Dermis blood vessel endothelial cell (primary cell): Measurements from ENCODE around the gene SIM1. TPM values are rescaled to one million over a fixed set of nuclear protein-coding genes. Genes with fewer than 3 reads are reported as not detected.

Experiments used
- DNase-seq: peaks from one replicate; pipeline ENCODE4 v3.0.0; 2010
- total RNA-seq: library from RNA; depleted of rRNA; stranded (reverse); fragments of >200 nt; gene quantifications from 2 replicates; pipeline ENCODE4 v1.2.3, GENCODE V29; 2014

The SIM1 gene, protein sequence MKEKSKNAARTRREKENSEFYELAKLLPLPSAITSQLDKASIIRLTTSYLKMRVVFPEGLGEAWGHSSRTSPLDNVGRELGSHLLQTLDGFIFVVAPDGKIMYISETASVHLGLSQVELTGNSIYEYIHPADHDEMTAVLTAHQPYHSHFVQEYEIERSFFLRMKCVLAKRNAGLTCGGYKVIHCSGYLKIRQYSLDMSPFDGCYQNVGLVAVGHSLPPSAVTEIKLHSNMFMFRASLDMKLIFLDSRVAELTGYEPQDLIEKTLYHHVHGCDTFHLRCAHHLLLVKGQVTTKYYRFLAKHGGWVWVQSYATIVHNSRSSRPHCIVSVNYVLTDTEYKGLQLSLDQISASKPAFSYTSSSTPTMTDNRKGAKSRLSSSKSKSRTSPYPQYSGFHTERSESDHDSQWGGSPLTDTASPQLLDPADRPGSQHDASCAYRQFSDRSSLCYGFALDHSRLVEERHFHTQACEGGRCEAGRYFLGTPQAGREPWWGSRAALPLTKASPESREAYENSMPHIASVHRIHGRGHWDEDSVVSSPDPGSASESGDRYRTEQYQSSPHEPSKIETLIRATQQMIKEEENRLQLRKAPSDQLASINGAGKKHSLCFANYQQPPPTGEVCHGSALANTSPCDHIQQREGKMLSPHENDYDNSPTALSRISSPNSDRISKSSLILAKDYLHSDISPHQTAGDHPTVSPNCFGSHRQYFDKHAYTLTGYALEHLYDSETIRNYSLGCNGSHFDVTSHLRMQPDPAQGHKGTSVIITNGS
- total RNA-seq, result 0.09 and 0.17 TPM in 2 replicates

DNA sequence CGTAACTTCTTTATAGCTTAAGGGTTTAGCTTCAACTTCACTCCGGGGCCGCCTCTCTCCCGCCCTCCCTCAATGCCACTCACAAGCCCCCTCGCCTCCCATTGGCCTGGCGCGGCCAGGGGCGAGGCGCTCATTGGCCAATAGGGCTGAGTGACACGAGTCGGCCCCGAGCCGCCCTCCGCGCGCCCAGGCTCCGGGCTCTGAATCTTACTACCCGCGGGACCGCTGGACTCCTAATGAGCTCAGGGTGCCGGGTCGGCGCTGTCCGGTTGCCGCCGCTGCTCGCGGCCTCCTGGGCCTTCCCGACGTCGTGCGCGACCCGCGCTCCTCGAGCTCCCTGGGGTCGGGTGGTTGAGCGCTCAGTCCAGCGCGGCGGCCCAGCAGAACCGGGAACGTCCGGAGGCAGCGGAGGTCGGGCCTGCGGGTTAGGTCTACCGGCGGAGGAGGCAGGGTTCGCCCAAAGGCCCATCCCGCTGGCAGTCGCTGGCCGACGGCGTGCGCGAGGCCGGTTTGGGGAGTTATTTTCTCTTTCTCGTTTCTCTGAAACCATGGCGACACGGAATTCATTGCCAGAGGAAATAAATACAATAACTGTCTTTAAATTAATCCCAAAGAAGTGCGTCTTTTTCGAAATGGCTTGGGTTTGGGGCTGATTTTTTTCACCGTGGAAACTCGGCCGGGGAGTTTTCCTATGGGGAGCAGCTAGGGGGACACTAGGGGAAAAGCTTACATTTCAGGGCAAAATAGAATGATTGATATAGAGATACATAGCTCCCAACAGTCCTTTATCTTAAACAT is at the start of gene SIM1:
Gene SIM1, minus strand, starts transcription at position 19 of the 798 bp plus-strand sequence. CDS start 1,453 bp downstream, outside the sequence.
- DNase-seq, result peak; percentile 93

DNA sequence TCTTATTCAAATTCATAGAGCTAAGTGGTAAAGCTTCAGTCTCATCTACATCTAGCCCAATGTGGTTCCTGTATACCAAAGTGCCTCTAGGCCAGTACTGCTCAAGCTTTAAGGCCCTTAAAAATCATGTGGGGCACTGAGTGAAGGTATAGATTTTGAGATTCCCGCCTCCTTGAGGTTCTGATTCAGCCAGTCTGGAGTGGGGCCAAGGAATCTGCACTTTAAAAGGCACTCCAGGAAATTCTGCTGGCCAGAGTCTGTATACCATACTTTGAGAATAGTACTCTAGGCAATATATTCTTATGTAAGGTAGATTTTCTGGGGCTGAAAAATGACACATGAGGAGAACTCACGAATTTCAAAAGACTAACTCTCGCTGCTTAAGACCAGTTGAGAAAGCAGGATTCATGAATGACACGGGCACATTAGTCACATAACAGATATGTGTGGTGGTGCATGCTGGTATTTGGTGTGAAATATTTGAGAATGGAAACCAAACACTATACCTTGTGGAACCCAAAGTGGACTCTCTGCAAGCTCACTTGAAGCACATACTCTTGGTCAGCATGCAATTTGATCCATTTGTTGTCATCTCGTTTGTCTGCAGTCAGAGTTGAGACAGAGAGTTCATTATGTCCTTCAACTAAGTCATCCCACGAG is 47.6 kb upstream of the SIM1 start:
- DNase-seq, result no peak

DNA sequence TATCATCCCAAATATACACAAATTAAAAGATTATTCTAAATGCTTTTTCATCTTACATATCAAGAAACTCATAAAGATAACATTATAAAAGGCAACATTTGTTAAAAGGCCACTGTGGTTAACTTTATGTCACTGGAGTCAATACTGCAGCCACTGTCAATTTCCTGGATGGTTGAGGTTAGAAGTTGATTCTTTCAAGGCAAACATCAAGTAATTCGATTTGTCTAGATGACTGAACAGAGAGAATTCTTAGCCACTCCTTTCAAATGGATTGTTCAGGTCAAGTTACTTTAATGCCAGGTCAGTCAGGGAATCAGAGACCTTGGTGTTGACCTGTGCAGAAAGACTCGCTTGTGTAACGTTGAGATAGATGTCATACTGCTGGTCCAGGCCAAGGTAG is 44.4 kb upstream of the SIM1 start:
- DNase-seq, result no peak

DNA sequence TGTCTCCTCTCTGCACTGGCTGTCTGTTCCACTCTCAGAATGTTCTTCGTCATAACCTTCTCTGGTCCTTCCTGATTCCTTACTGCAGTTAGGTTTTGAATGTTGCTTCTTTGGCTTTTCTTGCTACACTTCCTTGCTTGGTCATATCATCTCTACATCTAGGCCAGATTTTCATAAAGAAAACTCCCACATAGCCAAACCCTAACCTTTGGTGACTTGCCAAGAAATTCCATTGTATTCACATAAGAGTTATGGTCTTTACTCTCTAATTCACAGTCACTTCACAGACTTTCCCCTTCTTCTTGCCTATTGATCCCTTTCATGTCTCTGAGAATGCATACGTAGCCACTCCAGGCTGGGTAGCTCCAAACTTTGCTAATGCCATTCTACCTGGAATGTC is 41.9 kb upstream of the SIM1 start:
- DNase-seq, result peak; percentile 49

DNA sequence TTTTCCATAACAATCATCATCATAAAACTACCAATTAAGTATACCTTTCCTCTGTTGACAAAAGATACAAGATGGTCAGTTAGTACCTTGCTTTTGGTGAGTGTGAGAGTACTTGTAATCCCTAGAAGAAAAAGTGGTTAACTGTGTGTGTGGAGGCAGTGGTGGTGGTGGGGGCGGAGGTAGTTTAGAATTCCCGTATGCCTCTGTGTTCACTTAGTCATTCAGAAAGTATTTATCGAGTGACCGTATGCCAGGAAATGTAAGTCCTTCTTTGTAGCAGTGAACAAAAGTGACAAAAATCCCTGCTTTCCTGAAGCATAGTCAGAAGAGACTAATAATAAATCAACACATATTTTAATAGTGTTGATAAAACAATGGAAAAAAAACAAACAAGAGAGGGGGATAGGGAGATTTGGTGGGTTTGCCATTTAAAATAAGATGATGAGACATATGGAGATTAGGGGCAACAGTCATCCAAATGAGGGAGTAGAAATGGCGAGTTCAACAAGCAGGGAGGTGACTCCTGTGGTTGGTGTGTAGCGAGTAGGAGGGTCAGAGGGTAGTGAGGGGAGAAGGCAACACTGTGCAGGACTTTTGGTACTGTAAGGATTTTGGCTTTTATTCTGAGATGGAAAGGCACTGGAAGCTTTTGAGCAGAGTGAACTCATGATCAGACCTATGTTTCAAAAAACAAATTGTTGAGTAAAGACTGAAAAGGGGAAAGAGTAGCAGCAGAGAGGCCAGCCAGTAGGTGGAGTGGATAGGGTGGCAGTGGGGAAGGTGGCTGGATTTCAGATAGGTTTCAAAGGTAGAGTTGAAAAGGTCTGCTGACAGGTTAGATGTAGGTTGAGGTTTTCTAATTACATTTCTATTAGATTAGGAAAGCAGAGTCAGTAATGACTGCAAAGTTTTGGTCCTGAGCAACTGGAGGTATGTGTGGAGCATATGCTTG is 40.3 kb upstream of the SIM1 start:
- DNase-seq, result peak; percentile 74

DNA sequence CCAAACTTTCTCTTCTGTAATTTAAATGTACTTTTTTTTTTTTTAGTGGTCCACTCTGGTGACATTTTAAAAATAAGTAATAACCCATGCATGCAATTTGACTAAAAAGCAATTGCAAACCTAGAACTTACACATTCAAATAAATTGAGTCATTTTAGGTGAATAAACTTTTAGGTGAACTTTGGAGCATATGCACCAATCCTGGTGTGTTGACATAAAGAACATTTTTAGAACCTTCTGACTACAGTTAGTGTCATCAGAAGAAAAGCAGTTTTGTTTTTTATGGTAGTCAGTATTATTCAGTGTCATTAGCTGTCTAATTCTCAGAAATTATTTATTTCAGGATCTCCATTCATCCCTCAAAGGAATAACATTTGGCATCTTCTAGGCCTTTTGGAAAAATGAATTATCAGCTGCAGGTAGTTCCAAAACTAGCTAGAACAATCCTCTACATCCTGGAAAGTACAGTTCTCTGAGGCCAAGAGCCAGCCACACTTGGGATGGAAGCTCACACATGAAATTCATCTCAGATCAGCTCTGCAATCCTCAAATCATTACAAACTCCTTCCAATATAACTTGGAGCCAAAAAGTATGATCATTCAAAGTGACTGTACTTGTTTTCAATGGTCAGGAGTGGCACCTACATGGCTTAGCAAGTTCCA is 38.5 kb upstream of the SIM1 start:
- no peak for DNase-seq

DNA sequence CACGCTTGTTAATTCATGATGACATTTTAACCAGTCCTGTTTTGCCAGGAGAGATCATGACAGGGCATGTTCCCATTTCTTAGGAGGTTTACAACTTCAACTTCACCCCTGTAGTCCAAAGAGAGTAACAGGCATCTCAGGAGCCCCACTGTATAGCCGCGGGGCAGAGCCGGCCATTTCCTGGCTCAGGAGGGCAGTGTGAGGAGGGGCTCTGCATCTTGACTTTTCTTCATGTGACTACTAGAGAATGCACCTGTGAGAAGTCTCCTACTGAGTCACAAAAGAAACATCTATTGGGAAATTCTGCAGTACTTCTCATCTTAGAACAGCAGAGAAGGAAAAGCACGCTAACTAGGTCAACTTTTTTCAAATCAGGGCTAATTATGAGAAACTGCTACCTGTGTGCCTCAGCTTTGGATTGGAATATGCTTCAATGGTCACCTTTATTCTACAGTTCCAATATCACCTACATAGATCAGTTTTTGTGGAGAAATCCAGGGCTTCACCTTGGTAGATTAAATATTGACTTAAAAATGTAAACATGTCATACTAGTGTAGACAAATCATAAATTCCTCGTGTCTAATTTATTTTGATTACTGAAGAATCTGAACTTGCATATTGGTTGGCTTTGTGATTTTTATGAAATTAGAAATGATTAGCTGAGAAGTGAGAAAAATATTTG is 28.6 kb upstream of the SIM1 start:
- DNase-seq, result no peak

DNA sequence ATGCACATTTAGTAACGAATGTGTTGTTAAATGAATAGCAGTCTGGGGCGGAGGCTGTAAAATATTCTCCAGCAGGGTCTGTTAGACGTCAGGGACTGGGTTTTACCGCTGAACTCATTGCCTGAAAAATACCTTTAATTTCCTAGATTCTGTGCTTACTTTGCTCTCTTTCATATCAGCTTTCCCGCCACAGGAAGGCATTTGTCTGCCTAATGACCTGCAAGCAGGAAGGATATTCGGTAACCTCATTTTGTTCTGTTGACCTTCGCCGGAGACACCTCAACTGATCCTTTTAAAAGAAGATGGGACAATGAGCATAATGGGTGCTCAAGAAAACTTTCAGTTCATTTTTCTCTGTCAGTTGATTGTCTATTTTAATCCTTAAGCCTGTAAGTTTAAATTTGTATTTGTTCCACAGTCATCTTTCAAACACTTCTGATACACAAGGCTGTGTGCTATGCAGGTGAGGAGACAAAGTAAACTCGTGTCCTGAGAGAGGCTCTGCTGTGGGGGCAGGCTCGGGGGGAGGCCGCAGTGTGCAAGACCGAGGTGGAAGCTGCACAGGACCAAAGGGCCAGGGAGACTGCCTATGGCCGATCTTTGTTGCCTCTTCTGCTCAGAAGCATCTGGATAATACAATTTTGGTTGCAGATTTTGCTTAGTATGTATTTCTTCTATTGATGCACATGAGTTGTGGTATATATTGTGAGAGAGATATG is 27.4 kb upstream of the SIM1 start:
- DNase-seq, result peak; percentile 4

DNA sequence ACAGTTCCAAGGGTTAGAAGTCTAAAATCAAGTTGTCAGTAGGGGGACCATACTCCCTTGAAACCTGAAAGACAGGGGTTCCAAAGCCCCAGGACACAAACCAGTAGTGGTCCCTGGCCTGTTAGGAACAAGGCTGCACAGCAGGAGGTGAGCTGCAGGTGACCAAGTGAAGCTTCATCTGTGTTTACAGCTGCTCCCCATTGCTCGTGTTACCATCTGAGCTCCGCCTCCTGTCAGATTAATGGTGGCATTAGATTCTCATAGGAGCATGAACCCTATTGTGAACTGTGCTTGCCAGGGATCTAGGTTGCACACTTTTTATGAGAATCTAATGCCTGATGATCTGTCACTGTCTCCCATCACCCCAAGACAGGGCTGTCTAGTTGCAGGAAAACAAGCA is 25.3 kb upstream of the SIM1 start:
- no peak for DNase-seq

DNA sequence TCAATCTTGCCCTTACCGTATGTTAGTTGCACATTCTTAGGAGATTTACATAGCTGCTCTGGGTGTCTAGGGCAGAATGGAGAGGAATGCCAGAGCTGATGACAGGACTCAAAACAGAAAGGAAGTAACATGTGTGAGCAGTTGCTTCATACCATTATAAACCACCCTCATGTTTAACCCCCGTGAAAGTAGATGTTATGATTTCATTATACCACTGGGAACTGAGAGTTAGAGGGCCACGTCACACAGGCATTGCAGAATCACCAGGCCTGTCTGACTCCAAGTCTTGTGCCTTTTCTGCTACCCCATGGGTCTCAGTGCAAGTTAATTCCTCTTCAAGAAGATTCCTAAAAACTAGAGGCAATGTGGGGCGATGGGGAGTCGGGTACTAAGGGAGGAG is 23.5 kb upstream of the SIM1 start:
- DNase-seq, result no peak

DNA sequence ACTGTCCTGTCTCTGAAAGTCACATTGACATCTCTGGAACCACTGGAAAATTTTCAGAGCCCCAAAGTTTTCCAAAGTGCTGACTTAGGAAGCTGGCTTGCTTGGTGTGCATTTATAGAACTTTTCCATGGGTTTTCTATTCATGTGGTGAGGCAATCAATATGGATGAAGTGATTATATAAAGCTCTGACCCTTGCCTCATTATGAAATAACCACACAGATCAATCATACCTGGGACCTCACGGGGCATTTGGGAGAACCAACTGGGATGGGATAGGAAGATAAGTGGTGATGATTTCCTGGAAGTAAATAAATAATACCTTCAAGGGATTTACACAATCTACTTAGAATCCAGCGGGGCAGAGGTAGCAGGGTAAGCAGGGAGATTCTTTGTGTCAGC is 22.9 kb upstream of the SIM1 start:
- DNase-seq, result no peak

DNA sequence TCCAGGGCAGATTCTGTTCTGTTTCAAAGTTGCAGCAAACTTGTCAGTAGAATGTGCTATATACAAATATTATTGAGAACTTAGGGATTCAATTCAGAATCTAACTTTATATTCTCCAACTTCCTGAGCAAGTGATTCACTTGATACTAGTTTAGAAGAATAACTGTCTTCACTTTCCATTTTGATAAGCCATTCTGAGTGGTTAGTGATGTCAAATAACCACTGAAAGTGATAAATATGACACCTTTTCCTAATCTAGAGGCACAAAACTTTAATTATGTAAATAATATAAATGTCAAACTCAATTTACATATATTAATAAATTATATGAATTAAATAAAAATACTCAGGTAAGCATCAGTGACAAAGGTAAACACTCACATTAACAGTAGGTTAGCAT is 20.5 kb upstream of the SIM1 start:
- no peak for DNase-seq

DNA sequence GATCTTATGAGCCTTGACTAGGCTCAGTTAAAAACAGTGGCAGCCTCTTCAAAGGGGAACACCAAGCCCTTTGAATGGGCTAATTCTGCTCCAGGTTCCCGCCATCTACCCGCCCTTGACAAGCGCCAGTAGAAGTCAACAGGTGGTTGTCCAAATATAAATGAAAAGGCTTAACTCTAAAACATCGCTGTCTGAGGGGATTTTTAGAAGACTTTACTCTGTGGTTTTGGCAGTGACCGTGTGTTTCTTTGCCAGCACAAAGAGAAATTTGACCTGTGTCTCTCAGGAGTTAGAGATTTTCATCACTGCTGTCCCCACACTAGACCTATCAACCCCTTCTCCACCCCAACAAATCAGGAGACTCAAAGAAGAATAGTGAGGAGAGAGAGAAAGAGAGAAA is 19.8 kb upstream of the SIM1 start:
- DNase-seq, result no peak

DNA sequence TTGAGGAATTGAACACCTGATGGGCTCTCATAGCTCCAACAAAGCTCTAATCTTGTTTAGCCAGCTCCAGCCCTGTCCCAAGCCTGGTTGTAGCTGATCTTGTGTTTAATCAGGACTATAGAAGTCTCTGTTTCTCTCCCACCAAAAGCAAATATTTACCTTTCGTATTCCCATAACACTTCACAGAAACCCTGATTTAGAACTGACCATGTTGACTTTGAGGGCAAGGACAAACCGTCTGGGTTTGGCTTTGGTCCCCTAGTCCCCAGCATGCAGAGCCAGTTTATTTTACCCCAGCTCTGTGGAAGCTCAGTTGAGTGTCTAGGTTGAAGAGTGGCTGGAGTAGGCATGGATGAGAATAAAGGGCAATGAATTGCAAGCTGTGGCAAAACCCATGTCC is 18.0 kb upstream of the SIM1 start:
- DNase-seq, result no peak

DNA sequence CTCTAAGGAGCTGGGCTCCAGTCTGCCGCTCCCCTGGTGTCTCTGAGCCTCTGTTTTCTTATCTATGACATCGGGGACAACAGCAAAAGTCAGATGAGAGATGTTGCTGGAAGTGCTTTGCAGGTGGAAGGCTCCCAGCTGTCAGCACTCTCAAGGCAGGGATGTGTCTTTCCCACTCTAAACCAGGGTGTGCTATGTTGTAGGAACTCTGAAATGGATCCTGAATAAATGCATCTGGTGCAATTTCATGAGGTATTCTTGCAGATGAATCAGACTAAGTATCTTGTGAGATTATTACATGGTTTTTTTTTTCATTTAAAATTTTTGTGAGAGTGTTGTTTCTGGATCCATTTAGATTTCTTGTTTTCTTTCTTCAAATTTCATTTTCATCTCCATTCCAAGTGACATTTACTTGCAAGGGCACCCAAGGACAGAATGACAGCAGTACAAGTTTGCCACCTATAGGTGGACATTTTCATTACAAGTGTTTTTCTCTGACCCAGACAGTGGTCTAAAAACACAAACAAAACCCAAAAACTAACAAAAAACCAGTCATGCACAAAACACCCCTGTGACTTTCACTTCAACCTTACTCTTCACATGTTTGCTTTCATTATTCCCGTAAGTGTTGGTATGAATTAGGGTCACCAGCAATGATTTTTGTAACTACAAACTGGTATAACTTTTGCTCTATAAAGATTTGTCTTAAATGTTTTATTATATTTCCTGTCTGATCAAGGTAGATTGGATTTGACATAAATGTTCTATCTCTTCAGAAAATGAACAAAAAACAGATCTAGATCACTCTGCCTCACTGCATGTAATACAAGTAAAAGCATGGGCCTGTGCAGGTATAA is 14.7 kb upstream of the SIM1 start:
- peak; percentile 72 for DNase-seq

DNA sequence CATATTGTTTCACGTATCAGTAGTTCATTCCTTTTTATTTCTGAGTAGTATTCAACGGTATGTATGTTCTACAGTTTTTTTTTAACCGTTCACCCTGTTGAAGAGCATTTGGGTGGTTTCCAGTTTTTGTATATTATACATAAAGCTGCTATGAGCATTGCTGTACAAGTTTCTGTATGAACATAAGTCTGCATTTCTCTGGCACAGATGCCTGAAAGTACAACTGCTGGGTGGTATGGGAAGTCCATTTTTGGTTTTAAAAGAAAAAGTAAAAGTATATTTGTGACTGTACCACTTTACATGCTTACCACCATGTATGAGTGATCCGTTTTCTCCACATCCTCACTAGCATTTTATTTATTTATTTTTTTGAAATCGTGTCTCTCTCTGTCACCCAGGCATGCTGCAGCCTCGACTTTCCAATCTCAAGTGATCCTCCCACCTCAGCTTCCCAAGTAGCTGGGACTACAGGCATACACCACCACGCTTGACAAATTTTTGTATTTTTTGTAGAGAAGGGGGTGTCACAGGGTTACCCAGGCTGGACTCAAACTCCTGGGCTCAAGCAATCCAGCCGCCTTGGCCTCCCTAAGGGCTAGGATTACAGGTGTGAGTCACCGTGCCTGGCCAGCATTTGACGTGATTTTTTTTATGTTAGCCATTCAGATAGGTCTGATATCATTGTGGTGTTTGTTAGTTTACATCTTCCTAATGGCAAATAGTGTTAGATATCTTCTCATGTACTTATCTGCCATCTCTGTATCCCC is 11.0 kb upstream of the SIM1 start:
- no peak for DNase-seq

DNA sequence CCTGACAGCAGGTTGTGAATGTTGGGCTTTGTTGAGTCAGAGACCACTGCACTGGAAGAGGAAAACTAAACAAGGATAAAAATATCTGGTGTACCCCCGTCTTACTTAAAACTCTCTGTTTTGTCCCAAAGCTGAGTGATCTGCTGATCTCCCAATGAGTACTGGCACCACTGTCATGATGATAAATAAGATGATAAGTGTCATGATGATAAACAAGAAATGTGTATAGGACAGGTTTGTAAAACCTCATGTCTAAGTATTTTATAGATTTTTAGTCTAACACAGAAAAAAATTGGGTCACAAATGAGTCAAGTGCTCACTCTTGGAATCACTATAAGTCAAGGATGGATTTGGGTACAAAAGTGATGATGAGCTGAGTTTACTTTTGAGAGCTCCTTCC is 8.5 kb upstream of the SIM1 start:
- no peak for DNase-seq

DNA sequence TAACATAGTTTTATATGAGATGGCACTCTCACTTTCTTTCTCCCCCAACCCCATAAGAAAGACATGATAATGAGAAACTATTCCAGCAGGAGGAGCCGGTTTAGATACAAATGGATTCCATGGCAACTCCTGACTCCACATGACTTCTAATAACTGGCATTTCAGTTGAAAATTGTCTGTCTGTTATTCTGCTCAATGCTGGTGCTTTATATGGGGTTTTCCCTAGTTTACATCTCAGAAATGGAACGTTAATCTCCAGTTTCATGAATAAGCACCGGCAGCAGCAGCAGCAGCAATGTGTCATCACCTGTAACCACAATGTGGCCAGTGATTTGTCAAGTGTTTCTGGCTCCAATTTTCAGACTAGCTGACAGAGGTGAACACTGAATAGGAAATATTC is 8.0 kb upstream of the SIM1 start:
- DNase-seq, result no peak
